Trophoblast cell (in vitro differentiated cells and primary cell): ENCODE results near the gene BPGM.

Source experiments
- DNase-seq, 2 donors: peaks; one replicate each; pipeline ENCODE4 v3.0.0-alpha.2; 2016
- H2AFZ ChIP-seq: 2 replicates; pipeline ENCODE4 v1.6.1; 2013; ENCODE audit warnings: low read length, moderate library complexity, mild to moderate bottlenecking; ENCODE audit not compliant: insufficient read depth, poor library complexity
- H2AK5ac ChIP-seq: 2 replicates; pipeline ENCODE4 v1.6.1; 2013; ENCODE audit warnings: mild to moderate bottlenecking, low read length
- H2BK120ac ChIP-seq: 2 replicates; pipeline ENCODE4 v1.6.1; 2013; ENCODE audit warnings: low read length, mild to moderate bottlenecking, moderate library complexity; ENCODE audit not compliant: insufficient read depth, poor library complexity
- H2BK12ac ChIP-seq: 2 replicates; pipeline ENCODE4 v1.6.1; 2013; ENCODE audit warnings: mild to moderate bottlenecking, low read length, moderate library complexity
- H2BK5ac ChIP-seq: 2 replicates; pipeline ENCODE4 v1.6.1; 2013; ENCODE audit warnings: low read length, low read depth, moderate library complexity, mild to moderate bottlenecking; ENCODE audit not compliant: poor library complexity
- H3K14ac ChIP-seq: 2 replicates; pipeline ENCODE4 v1.6.1; 2013; ENCODE audit warnings: mild to moderate bottlenecking, low read length
- H3K18ac ChIP-seq: 2 replicates; pipeline ENCODE4 v1.6.1; 2013; ENCODE audit warnings: mild to moderate bottlenecking, low read length
- H3K23ac ChIP-seq: 2 replicates; pipeline ENCODE4 v1.6.1; 2013; ENCODE audit warnings: low read length
- H3K27ac ChIP-seq: 2 replicates; pipeline ENCODE4 v1.5.1; 2013; ENCODE audit warnings: low read depth, mild to moderate bottlenecking, inconsistent platforms, low read length, moderate library complexity
- H3K27me3 ChIP-seq: 2 replicates; pipeline ENCODE4 v1.6.1; 2013; ENCODE audit warnings: inconsistent platforms, mild to moderate bottlenecking, low read length, moderate library complexity; ENCODE audit not compliant: insufficient read depth
- H3K36me3 ChIP-seq, 2 experiments: 1 replicate in 1 of 2; 2 replicates in 1 of 2; pipeline ENCODE4 v1.6.1; 2013; ENCODE audit warnings: low read length in 2 of 2, mild to moderate bottlenecking in 2 of 2, moderate library complexity in 1 of 2; ENCODE audit not compliant: insufficient read depth in 2 of 2, control insufficient read depth in 1 of 2
- H3K4ac ChIP-seq: 2 replicates; pipeline ENCODE4 v1.6.1; 2013; ENCODE audit warnings: low read depth, mild to moderate bottlenecking, low read length, moderate library complexity
- H3K4me1 ChIP-seq, 2 experiments: 1 replicate in 1 of 2; 2 replicates in 1 of 2; pipeline ENCODE4 v1.6.1; 2013; ENCODE audit warnings: low read length in 2 of 2, mild to moderate bottlenecking in 2 of 2, moderate library complexity in 1 of 2; ENCODE audit not compliant: insufficient read depth in 2 of 2, control insufficient read depth in 1 of 2
- H3K4me2 ChIP-seq: 2 replicates; pipeline ENCODE4 v1.6.1; 2013; ENCODE audit warnings: inconsistent platforms, mild to moderate bottlenecking, low read length, moderate library complexity
- H3K4me3 ChIP-seq: 2 replicates; pipeline ENCODE4 v1.5.1; 2013; ENCODE audit warnings: mild to moderate bottlenecking, low read depth, low read length, inconsistent platforms
- H3K79me1 ChIP-seq: one replicate; pipeline ENCODE4 v1.6.1; 2013; ENCODE audit warnings: low read length
- H3K79me2 ChIP-seq: 2 replicates; pipeline ENCODE4 v1.6.1; 2013; ENCODE audit warnings: low read length, mild to moderate bottlenecking; ENCODE audit not compliant: control insufficient read depth, insufficient read depth, poor library complexity
- H3K9ac ChIP-seq: 2 replicates; pipeline ENCODE4 v1.6.1; 2013; ENCODE audit warnings: mild to moderate bottlenecking, low read length
- H3K9me3 ChIP-seq: 2 replicates; pipeline ENCODE4 v1.6.1; 2013; ENCODE audit warnings: low read depth, mild to moderate bottlenecking, control low read depth, inconsistent platforms, low read length; ENCODE audit not compliant: insufficient read depth
- H4K12ac ChIP-seq: 2 replicates; pipeline ENCODE4 v1.6.1; 2013; ENCODE audit warnings: low read depth, mild to moderate bottlenecking, low read length, moderate library complexity
- H4K8ac ChIP-seq: 2 replicates; pipeline ENCODE4 v1.6.1; 2013; ENCODE audit warnings: low read depth, mild to moderate bottlenecking, low read length, moderate library complexity
- H4K91ac ChIP-seq: one replicate; pipeline ENCODE4 v1.6.1; 2013; ENCODE audit warnings: low read depth, mild to moderate bottlenecking, low read length, moderate library complexity
- WGBS: extraction: QIAGEN DNeasy Blood & Tissue Kit; methylation state at CpG from one replicate; pipeline ENCODE4 v1.1.7; 2013; ENCODE audit warnings: missing lambda C conversion rate; ENCODE audit not compliant: insufficient read length, insufficient coverage; ENCODE audit errors: extremely low coverage; 5-methylcytosine and 5-hydroxymethylcytosine counted together

BPGM gene

DNA sequence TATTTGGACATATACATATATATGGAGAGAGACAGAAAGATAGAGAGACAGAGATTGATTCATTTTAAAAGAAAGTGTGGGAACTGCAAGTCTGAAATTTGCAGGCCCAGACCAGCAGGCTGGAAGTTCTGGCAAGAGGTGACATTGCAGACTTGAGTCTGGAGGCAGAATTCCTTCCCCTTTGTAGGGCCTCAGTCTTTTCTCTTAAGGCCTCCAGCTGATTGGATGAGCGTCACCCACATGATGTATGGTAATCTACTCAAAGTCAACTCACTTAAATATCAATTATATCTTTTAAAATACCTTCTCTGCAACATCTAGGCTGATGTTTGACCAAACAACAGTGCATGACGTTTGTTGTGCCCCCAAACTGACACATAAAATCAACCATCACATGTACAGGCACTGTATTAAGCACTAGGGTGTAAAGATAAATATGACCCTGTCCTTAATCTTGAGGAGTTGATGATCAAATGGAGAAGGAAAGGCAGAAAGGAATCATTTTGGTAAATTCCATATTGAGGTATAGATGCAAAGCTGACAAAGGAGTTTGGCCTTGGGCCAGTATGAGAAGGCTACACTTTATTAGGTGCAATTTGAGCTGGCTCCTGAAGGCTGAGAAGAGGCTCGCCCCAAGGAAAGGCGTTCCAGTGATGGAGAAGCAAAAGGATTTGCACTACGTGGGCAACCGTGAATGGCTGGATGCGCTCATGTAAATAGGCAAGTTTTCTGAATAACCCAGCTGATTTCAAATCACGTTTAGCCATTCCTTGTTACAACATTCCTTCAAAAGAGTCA is 52.6 kb downstream of the BPGM start:
- no peak overlapping the region for H2BK5ac ChIP-seq
- no peak overlapping the region for H4K12ac ChIP-seq
- no peak overlapping the region for H4K8ac ChIP-seq
- H3K4me2 ChIP-seq: no peak overlapping the region
- no peaks in the 10 kb centered on the region for H3K9me3 ChIP-seq
- H3K36me3 ChIP-seq: no peaks in the 10 kb centered on the region
- no peak overlapping the region for H3K14ac ChIP-seq
- H2BK12ac ChIP-seq: no peak overlapping the region
- H3K79me1 ChIP-seq: peaks cover 6% of the 10 kb centered on the region
- H3K4me1 ChIP-seq: peaks cover 6 to 15% of the 10 kb centered on the region in 2 experiments
- no peak overlapping the region for H3K18ac ChIP-seq
- H3K27me3 ChIP-seq: no peaks in the 10 kb centered on the region
- no peak overlapping the region for H3K27ac ChIP-seq
- H2AFZ ChIP-seq: no peak overlapping the region
- H4K91ac ChIP-seq: no peak overlapping the region
- H2AK5ac ChIP-seq: peak overlapping the region; percentile 45
- no CpG with 5 or more reads among the region's 8 CpGs for WGBS
- H2BK120ac ChIP-seq: peak overlapping the region; percentile 29
- peaks cover 2% of the 10 kb centered on the region for H3K79me2 ChIP-seq
- H3K4ac ChIP-seq: no peak overlapping the region
- no peak overlapping the region for H3K23ac ChIP-seq
- DNase-seq: no peak
- no peak overlapping the region for H3K4me3 ChIP-seq
- no peak overlapping the region for H3K9ac ChIP-seq

DNA sequence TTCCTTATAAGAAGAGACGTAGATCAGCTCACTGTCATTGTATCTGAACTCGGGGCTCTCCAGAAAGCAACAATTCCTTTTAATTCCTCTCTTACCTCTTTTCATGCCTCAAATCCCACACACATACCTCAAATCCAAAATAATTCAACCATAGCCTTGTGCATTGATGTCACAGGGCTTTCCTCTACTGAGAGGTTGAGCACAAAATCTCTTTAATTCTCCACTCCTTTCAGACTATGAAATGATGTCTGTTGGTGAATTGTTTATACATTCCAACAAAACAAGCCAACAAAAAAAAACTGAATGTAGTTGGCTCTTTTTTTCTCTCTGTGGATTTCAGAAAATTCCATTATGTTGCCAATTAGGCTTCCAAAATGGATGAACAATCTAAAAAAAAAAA is 53.2 kb downstream of the BPGM start:
- no peak for DNase-seq
- Histone ChIP-seq H3K9ac (no peak overlapping the region), H3K4me2 (no peak overlapping the region), H4K91ac (no peak overlapping the region), H2BK5ac (no peak overlapping the region), H3K27ac (no peak overlapping the region), H4K8ac (no peak overlapping the region), H3K9me3 (no peaks in the 10 kb centered on the region), H3K14ac (no peak overlapping the region), H3K4me1 (peaks cover 6 to 15% of the 10 kb centered on the region in 2 experiments), H2BK120ac (no peak overlapping the region), H3K4ac (no peak overlapping the region), H3K23ac (no peak overlapping the region), H3K4me3 (no peak overlapping the region), H3K79me1 (peaks cover 6% of the 10 kb centered on the region), H2BK12ac (no peak overlapping the region), H4K12ac (no peak overlapping the region), H2AK5ac (no peak overlapping the region), H3K27me3 (no peaks in the 10 kb centered on the region), H3K36me3 (no peaks in the 10 kb centered on the region), H3K79me2 (peaks cover 2% of the 10 kb centered on the region), H3K18ac (no peak overlapping the region), H2AFZ (no peak overlapping the region)
- no CpG with 5 or more reads among the region's 2 CpGs for WGBS

- H3K9me3 ChIP-seq: no peaks in the 10 kb centered on the region
- peak overlapping the region; percentile 54 for H4K91ac ChIP-seq
- no peak overlapping the region for H3K4ac ChIP-seq
- no peak overlapping the region for H3K4me3 ChIP-seq
- H2BK5ac ChIP-seq: no peak overlapping the region
- peaks cover 6% of the 10 kb centered on the region for H3K79me1 ChIP-seq
- H3K9ac ChIP-seq: no peak overlapping the region
- no peak overlapping the region for H3K14ac ChIP-seq
- no peak overlapping the region for H2AFZ ChIP-seq
- H3K18ac ChIP-seq: no peak overlapping the region
- peak overlapping the region; percentile 51 for H2BK12ac ChIP-seq
- WGBS: no CpG with 5 or more reads among the region's 2 CpGs
- no peaks in the 10 kb centered on the region for H3K79me2 ChIP-seq
- peak overlapping the region; percentile 13 for H2AK5ac ChIP-seq
- H3K36me3 ChIP-seq: no peaks in the 10 kb centered on the region
- no peak overlapping the region for H4K8ac ChIP-seq
- H3K27me3 ChIP-seq: no peaks in the 10 kb centered on the region
- H3K27ac ChIP-seq: no peak overlapping the region
- no peak overlapping the region for H2BK120ac ChIP-seq
- H4K12ac ChIP-seq: no peak overlapping the region
- peaks cover 6 to 16% of the 10 kb centered on the region in 2 experiments for H3K4me1 ChIP-seq
- DNase-seq: peak in 1 of 2 donors; percentile 43
- H3K4me2 ChIP-seq: no peak overlapping the region
- no peak overlapping the region for H3K23ac ChIP-seq
Observed at GRCh38 chr7:134701272-134701671, 54.6 kb downstream of the BPGM start.

GRCh38 chr7:134702366-134703240 is 56.0 kb downstream of the BPGM start:
- no peak overlapping the region for H3K9ac ChIP-seq
- no peaks in the 10 kb centered on the region for H3K79me2 ChIP-seq
- no peak overlapping the region for H3K14ac ChIP-seq
- no peak overlapping the region for H3K23ac ChIP-seq
- H3K4ac ChIP-seq: no peak overlapping the region
- H3K36me3 ChIP-seq: no peaks in the 10 kb centered on the region
- H3K18ac ChIP-seq: no peak overlapping the region
- peak overlapping the region; percentile 1 for H4K91ac ChIP-seq
- no peaks in the 10 kb centered on the region for H3K9me3 ChIP-seq
- WGBS: no CpG with 5 or more reads among the region's 10 CpGs
- no peak overlapping the region for H2BK5ac ChIP-seq
- H2BK12ac ChIP-seq: peak overlapping the region; percentile 5
- H3K79me1 ChIP-seq: peaks cover 6% of the 10 kb centered on the region
- no peak overlapping the region for H3K4me2 ChIP-seq
- H3K27me3 ChIP-seq: no peaks in the 10 kb centered on the region
- H3K27ac ChIP-seq: no peak overlapping the region
- no peak overlapping the region for H3K4me3 ChIP-seq
- no peak overlapping the region for H2AFZ ChIP-seq
- peaks cover 9 to 20% of the 10 kb centered on the region in 2 experiments for H3K4me1 ChIP-seq
- H4K8ac ChIP-seq: no peak overlapping the region
- no peak overlapping the region for H2BK120ac ChIP-seq
- H2AK5ac ChIP-seq: peak overlapping the region; percentile 40
- DNase-seq: no peak
- no peak overlapping the region for H4K12ac ChIP-seq
